Liver (tissue), 9 donors: ENCODE data around the gene RET. TPM values are rescaled to one million over a fixed set of nuclear protein-coding genes. Genes with fewer than 3 reads are reported as not detected.

Experiments
- DNase-seq: peaks from one replicate; pipeline ENCODE4 v3.0.0-alpha.2; 2017; ENCODE audit warnings: low spot score
- H3K27ac ChIP-seq, 2 donors: one replicate each; pipeline ENCODE4 v1.7.0; 2013; ENCODE audit warnings: inconsistent platforms in 2 of 2, low read length in 2 of 2, control low read depth in 1 of 2, low read depth in 1 of 2, mild to moderate bottlenecking in 1 of 2
- H3K27me3 ChIP-seq, 4 donors: one replicate each; pipeline versions ENCODE4 v1.6.1 to v1.7.0; 2013; ENCODE audit warnings: low read length in 3 of 4, inconsistent platforms in 1 of 4, mild to moderate bottlenecking in 1 of 4, moderate library complexity in 1 of 4; ENCODE audit not compliant: control insufficient read depth in 4 of 4, insufficient read depth in 4 of 4
- H3K36me3 ChIP-seq, 4 donors: one replicate each; pipeline versions ENCODE4 v1.6.1 to v1.7.0; 2013; ENCODE audit warnings: low read length in 3 of 4, mild to moderate bottlenecking in 3 of 4, low read depth in 1 of 4, moderate library complexity in 1 of 4; ENCODE audit not compliant: control insufficient read depth in 4 of 4, insufficient read depth in 3 of 4
- H3K4me1 ChIP-seq, 4 donors: one replicate each; pipeline versions ENCODE4 v1.6.1 to v1.7.0; 2013; ENCODE audit warnings: low read length in 3 of 4, mild to moderate bottlenecking in 3 of 4, moderate library complexity in 1 of 4; ENCODE audit not compliant: control insufficient read depth in 4 of 4, insufficient read depth in 4 of 4
- H3K4me3 ChIP-seq, 3 donors: one replicate each; pipeline versions ENCODE4 v1.6.1 to v1.7.0; 2013; ENCODE audit warnings: low read length in 3 of 3, control low read depth in 1 of 3, low read depth in 1 of 3, mild to moderate bottlenecking in 1 of 3
- H3K9ac ChIP-seq, 2 donors: one replicate each; pipeline ENCODE4 v1.7.0; 2013; ENCODE audit warnings: low read length in 2 of 2, mild to moderate bottlenecking in 2 of 2, moderate library complexity in 2 of 2, control low read depth in 1 of 2, low read depth in 1 of 2
- H3K9me3 ChIP-seq, 4 donors: one replicate each; pipeline versions ENCODE4 v1.6.1 to v1.7.0; 2013; ENCODE audit warnings: low read length in 3 of 4; ENCODE audit not compliant: control insufficient read depth in 4 of 4
- CTCF ChIP-seq: fragments of 150-350 bp; IDR thresholded peaks from 2 replicates; pipeline ENCODE4 v1.5.1; 2017; ENCODE audit warnings: improper control_type of control experiment, low read depth, low read length; ENCODE audit not compliant: missing input control
- EGR1 ChIP-seq, 2 donors: IDR thresholded peaks; 2 replicates each; pipeline ENCODE4 v1.6.1; 2016 to 2018; ENCODE audit warnings: antibody characterized with exemption in 2 of 2, low read depth in 2 of 2
- FOXA1 ChIP-seq: IDR thresholded peaks from 2 replicates; pipeline ENCODE4 v1.6.1; 2016; ENCODE audit warnings: antibody characterized with exemption
- FOXA2 ChIP-seq: IDR thresholded peaks from 2 replicates; pipeline ENCODE4 v1.6.1; 2016; ENCODE audit warnings: antibody characterized with exemption
- GABPA ChIP-seq, 2 donors: IDR thresholded peaks in 1 of 2; conservative IDR thresholded peaks in 1 of 2; 2 replicates each; pipeline ENCODE4 v1.6.1; 2016; ENCODE audit warnings: antibody characterized with exemption in 2 of 2, mild to moderate bottlenecking in 1 of 2, moderate library complexity in 1 of 2
- HNF4A ChIP-seq, 2 donors: conservative IDR thresholded peaks; 2 replicates each; pipeline ENCODE4 v1.6.1; 2016; ENCODE audit warnings: antibody characterized with exemption in 2 of 2, mild to moderate bottlenecking in 2 of 2
- HNF4G ChIP-seq: IDR thresholded peaks from 2 replicates; pipeline ENCODE4 v1.6.1; 2016; ENCODE audit warnings: antibody characterized with exemption
- JUND ChIP-seq, 2 donors: IDR thresholded peaks; 2 replicates each; pipeline ENCODE4 v1.6.1; 2016; ENCODE audit warnings: antibody characterized with exemption in 2 of 2
- MAX ChIP-seq: IDR thresholded peaks from 2 replicates; pipeline ENCODE4 v1.6.1; 2016; ENCODE audit warnings: antibody characterized with exemption
- NR2F2 ChIP-seq: IDR thresholded peaks from 2 replicates; pipeline ENCODE4 v1.6.1; 2016; ENCODE audit warnings: antibody characterized with exemption
- RAD21 ChIP-seq, 2 donors: IDR thresholded peaks; 2 replicates each; pipeline ENCODE4 v1.6.1; 2016; ENCODE audit warnings: antibody characterized with exemption in 2 of 2, mild to moderate bottlenecking in 2 of 2
- RXRA ChIP-seq, 2 donors: IDR thresholded peaks; 2 replicates each; pipeline ENCODE4 v1.6.1; 2017 to 2018; ENCODE audit warnings: antibody characterized with exemption in 2 of 2, mild to moderate bottlenecking in 1 of 2
- SP1 ChIP-seq: IDR thresholded peaks from 2 replicates; pipeline ENCODE4 v1.6.1; 2018; ENCODE audit warnings: antibody characterized with exemption, mild to moderate bottlenecking
- TAF1 ChIP-seq: conservative IDR thresholded peaks from 2 replicates; pipeline ENCODE4 v1.6.1; 2016; ENCODE audit warnings: antibody characterized with exemption, mild to moderate bottlenecking
- YY1 ChIP-seq: IDR thresholded peaks from 2 replicates; pipeline ENCODE4 v1.6.1; 2016; ENCODE audit warnings: antibody characterized with exemption, mild to moderate bottlenecking
- WGBS: extraction: QIAGEN DNeasy Blood & Tissue Kit; methylation state at CpG from one replicate; pipeline ENCODE4 v1.1.7; 2013; 5-methylcytosine and 5-hydroxymethylcytosine counted together
- polyA plus RNA-seq, 2 donors: library from polyadenylated mRNA; stranded (reverse) in 1 of 2; unstranded in 1 of 2; fragments of 200-250 nt in 1 of 2; fragments of >200 nt in 1 of 2; fragmentation: Nextera tagmentation in 1 of 2; extraction: Ambion mirVana in 1 of 2; gene quantifications; one replicate each; pipeline versions ENCODE4 v1.2.1 to v1.2.3, GENCODE V29; 2013 to 2015
- total RNA-seq, 2 donors: library from RNA; depleted of rRNA; stranded (reverse); fragments of >200 nt; gene quantifications; one replicate each; pipeline ENCODE4 v1.2.3, GENCODE V29; 2014
- TF ChIP-seq, protein P1 (sequence below): IDR thresholded peaks from 2 replicates; pipeline ENCODE4 v1.6.1; 2016; ENCODE audit warnings: antibody characterized with exemption
- TF ChIP-seq, protein P2 (sequence below): IDR thresholded peaks from 2 replicates; pipeline ENCODE4 v1.6.1; 2016; ENCODE audit warnings: antibody characterized with exemption, mild to moderate bottlenecking
- donor health status: healthy.
- donor health status: healthy.
- donor health status: healthy.
- donor health status: healthy.
- donor health status: healthy.

The RET gene
- total and polyA plus RNA-seq, 4 donors = 0.09 to 2.5 (median 0.33) TPM; not detected in 1

GRCh38 chr10:43132867-43133787 is 56.3 kb downstream of the RET start:
- Histone ChIP-seq H3K4me3 (no peak overlapping the region), H3K4me1 (peaks cover 0 to 9% (median 5%) of the 10 kb centered on the region in 4 donors), H3K36me3 (peaks cover 0 to 2% (median 0%) of the 10 kb centered on the region in 4 donors), H3K9ac (no peak overlapping the region), H3K27ac (no peak overlapping the region), H3K27me3 (no peaks in the 10 kb centered on the region), H3K9me3 (no peaks in the 10 kb centered on the region)
- 78% methylated on average over 3 of the region's 3 CpGs for WGBS
- TF ChIP-seq, protein P1, sequence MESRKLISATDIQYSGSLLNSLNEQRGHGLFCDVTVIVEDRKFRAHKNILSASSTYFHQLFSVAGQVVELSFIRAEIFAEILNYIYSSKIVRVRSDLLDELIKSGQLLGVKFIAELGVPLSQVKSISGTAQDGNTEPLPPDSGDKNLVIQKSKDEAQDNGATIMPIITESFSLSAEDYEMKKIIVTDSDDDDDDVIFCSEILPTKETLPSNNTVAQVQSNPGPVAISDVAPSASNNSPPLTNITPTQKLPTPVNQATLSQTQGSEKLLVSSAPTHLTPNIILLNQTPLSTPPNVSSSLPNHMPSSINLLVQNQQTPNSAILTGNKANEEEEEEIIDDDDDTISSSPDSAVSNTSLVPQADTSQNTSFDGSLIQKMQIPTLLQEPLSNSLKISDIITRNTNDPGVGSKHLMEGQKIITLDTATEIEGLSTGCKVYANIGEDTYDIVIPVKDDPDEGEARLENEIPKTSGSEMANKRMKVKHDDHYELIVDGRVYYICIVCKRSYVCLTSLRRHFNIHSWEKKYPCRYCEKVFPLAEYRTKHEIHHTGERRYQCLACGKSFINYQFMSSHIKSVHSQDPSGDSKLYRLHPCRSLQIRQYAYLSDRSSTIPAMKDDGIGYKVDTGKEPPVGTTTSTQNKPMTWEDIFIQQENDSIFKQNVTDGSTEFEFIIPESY = no peak
- TF ChIP-seq MAX (no peak), TAF1 (no peak), NR2F2 (no peak), HNF4G (no peak), GABPA (IDR thresholded peaks at IDR 0.05 in 1 of 2, conservative IDR thresholded peaks at IDR 0.05 in 1 of 2) (no peak), RAD21 (IDR thresholded peaks at IDR 0.05) (no peak), EGR1 (IDR thresholded peaks at IDR 0.05; ENCODE audit: low read depth in 2 of 2) (no peak), FOXA2 (no peak), HNF4A (conservative IDR thresholded peaks at IDR 0.05) (no peak), JUND (IDR thresholded peaks at IDR 0.05) (no peak), RXRA (IDR thresholded peaks at IDR 0.05) (no peak), SP1 (no peak), YY1 (no peak), CTCF (no peak), FOXA1 (no peak)
- TF ChIP-seq, protein P2, sequence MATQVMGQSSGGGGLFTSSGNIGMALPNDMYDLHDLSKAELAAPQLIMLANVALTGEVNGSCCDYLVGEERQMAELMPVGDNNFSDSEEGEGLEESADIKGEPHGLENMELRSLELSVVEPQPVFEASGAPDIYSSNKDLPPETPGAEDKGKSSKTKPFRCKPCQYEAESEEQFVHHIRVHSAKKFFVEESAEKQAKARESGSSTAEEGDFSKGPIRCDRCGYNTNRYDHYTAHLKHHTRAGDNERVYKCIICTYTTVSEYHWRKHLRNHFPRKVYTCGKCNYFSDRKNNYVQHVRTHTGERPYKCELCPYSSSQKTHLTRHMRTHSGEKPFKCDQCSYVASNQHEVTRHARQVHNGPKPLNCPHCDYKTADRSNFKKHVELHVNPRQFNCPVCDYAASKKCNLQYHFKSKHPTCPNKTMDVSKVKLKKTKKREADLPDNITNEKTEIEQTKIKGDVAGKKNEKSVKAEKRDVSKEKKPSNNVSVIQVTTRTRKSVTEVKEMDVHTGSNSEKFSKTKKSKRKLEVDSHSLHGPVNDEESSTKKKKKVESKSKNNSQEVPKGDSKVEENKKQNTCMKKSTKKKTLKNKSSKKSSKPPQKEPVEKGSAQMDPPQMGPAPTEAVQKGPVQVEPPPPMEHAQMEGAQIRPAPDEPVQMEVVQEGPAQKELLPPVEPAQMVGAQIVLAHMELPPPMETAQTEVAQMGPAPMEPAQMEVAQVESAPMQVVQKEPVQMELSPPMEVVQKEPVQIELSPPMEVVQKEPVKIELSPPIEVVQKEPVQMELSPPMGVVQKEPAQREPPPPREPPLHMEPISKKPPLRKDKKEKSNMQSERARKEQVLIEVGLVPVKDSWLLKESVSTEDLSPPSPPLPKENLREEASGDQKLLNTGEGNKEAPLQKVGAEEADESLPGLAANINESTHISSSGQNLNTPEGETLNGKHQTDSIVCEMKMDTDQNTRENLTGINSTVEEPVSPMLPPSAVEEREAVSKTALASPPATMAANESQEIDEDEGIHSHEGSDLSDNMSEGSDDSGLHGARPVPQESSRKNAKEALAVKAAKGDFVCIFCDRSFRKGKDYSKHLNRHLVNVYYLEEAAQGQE = no peak
- DNase-seq = no peak
